Testis (tissue), 3 donors: ENCODE results near the gene GPC6. TPM values are rescaled to one million over a fixed set of nuclear protein-coding genes. Genes with fewer than 3 reads are reported as not detected.

ENCODE experiments used
- DNase-seq: peaks from one replicate; pipeline ENCODE4 v3.0.0-alpha.2; 2019
- H3K27ac ChIP-seq, 2 donors: fragments of 200-600 bp; sonication (generic); one replicate each; pipeline ENCODE4 v1.5.1; 2019
- H3K27me3 ChIP-seq: fragments of 200-600 bp; sonication (generic); one replicate; pipeline ENCODE4 v1.5.1; 2019
- H3K36me3 ChIP-seq: fragments of 200-600 bp; sonication (generic); one replicate; pipeline ENCODE4 v1.5.1; 2017; ENCODE audit warnings: low read depth; ENCODE audit errors: missing control alignments
- H3K4me1 ChIP-seq: fragments of 200-600 bp; sonication (generic); one replicate; pipeline ENCODE4 v1.5.1; 2019
- H3K4me3 ChIP-seq, 2 donors: fragments of 200-600 bp; sonication (generic); one replicate each; pipeline ENCODE4 v1.5.1; 2017 to 2019
- H3K9me3 ChIP-seq: fragments of 200-600 bp; sonication (generic); one replicate; pipeline ENCODE4 v1.5.1; 2017
- POLR2A ChIP-seq: fragments of 450-650 bp; IDR thresholded peaks from one replicate; pipeline ENCODE4 v1.6.1; 2017; ENCODE audit warnings: antibody characterized with exemption, mild to moderate bottlenecking, moderate library complexity
- WGBS, 2 donors: methylation state at CpG; one replicate each; pipeline ENCODE4 v1.1.5; 2018; 5-methylcytosine and 5-hydroxymethylcytosine counted together
- intact Hi-C: fragments of 100-400 bp; cut with DNase I; formaldehyde crosslinking; loops from one replicate; pipeline ENCODE4 v1.15.1; 2023; ENCODE audit warnings: low total_unique reads
- polyA plus RNA-seq: library from polyadenylated mRNA; stranded (reverse); fragments of 350-450 nt; fragmentation: Illumina TruSeq; extraction: RNeasy Lipid Tissue Mini Kit (QIAGEN cat#74804); gene quantifications from one replicate; pipeline ENCODE4 v1.2.3, GENCODE V29; 2014; ENCODE audit warnings: low read depth, low replicate concordance; ENCODE audit not compliant: insufficient read depth
- total RNA-seq, 2 donors: library from RNA; depleted of rRNA; stranded (reverse); fragments of >200 nt; gene quantifications; one replicate each; pipeline ENCODE4 v1.2.3, GENCODE V29; 2016
- TF ChIP-seq, protein P1 (sequence below), 3 experiments: fragments of 450-650 bp in 2 of 3; fragments of 200-600 bp in 1 of 3; sonication (generic) in 1 of 3; IDR thresholded peaks; one replicate each; pipeline ENCODE4 v1.5.1; 2016 to 2019; ENCODE audit warnings: antibody characterized with exemption in 3 of 3, mild to moderate bottlenecking in 2 of 3, moderate library complexity in 1 of 3

Gene GPC6
- total and polyA plus RNA-seq, 3 donors from 2014 or later: 2.2 to 6.9 (median 4.3) TPM

DNA sequence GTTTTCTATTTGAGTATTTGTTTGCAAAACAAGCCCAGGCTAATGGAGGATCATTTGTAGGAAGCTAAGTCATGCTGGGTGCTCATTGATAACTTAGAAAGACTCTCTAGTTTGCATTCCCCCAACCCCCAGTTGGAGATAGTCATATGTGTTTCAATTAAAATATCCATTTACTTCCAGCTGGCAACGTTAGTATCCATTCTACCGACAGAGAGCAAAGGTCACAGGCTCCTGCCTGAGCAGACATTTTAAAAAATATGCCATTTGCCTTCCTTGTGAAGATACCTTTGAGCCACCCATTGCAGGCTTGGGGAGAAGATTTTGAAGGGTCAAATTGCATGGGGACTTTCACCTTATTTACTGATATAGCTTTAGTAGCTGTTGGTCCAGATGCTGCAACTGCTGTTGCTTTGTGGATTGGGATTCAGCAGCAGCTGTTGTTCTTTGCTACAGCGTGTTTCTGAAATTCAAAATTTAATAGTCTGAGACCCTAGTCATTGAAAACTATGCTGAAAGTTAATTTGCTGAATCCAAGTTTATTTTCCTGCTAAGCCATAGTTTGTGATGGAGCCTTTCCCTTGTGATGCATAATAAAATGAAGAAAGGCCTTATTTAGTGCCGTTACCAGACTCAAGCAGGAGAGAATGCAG, 335.1 kb downstream of the GPC6 start:
- Histone ChIP-seq H3K4me3 (no peak overlapping the region), H3K27ac (no peak overlapping the region), H3K36me3 (no peaks in the 10 kb centered on the region), H3K4me1 (no peaks in the 10 kb centered on the region), H3K27me3 (no peaks in the 10 kb centered on the region), H3K9me3 (no peaks in the 10 kb centered on the region)
- intact Hi-C loops: no loop called here
- TF ChIP-seq POLR2A: no peak
- TF ChIP-seq, protein P1, sequence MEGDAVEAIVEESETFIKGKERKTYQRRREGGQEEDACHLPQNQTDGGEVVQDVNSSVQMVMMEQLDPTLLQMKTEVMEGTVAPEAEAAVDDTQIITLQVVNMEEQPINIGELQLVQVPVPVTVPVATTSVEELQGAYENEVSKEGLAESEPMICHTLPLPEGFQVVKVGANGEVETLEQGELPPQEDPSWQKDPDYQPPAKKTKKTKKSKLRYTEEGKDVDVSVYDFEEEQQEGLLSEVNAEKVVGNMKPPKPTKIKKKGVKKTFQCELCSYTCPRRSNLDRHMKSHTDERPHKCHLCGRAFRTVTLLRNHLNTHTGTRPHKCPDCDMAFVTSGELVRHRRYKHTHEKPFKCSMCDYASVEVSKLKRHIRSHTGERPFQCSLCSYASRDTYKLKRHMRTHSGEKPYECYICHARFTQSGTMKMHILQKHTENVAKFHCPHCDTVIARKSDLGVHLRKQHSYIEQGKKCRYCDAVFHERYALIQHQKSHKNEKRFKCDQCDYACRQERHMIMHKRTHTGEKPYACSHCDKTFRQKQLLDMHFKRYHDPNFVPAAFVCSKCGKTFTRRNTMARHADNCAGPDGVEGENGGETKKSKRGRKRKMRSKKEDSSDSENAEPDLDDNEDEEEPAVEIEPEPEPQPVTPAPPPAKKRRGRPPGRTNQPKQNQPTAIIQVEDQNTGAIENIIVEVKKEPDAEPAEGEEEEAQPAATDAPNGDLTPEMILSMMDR (IDR thresholded peaks at IDR 0.05): no peak
- WGBS, 2 donors: 58 to 65% methylated on average over 4 of the region's 4 CpGs
- DNase-seq: no peak

GRCh38 chr13:93562676-93563075, 336.1 kb downstream of the GPC6 start:
- H3K4me1 ChIP-seq: no peaks in the 10 kb centered on the region
- H3K27ac ChIP-seq: no peak overlapping the region
- H3K4me3 ChIP-seq: no peak overlapping the region
- H3K27me3 ChIP-seq: no peaks in the 10 kb centered on the region
- no peaks in the 10 kb centered on the region for H3K9me3 ChIP-seq
- no peak for DNase-seq
- TF ChIP-seq, protein P1 (IDR thresholded peaks at IDR 0.05): no peak
- TF ChIP-seq POLR2A: no peak
- intact Hi-C loops: no loop called here
- WGBS, 2 donors: 90 to 98% methylated on average over 1 of the region's 1 CpG
- no peaks in the 10 kb centered on the region for H3K36me3 ChIP-seq

GRCh38 chr13:93577105-93577504, 350.5 kb downstream of the GPC6 start:
- intact Hi-C loops: no loop called here

GRCh38 chr13:93589788-93590187, 363.2 kb downstream of the GPC6 start:
- intact Hi-C loops: no loop called here
- TF ChIP-seq, protein P1 (IDR thresholded peaks at IDR 0.05): no peak
- TF ChIP-seq POLR2A: no peak
- no peaks in the 10 kb centered on the region for H3K27me3 ChIP-seq
- H3K4me3 ChIP-seq: no peak overlapping the region
- no peaks in the 10 kb centered on the region for H3K36me3 ChIP-seq
- H3K27ac ChIP-seq: no peak overlapping the region
- no peaks in the 10 kb centered on the region for H3K4me1 ChIP-seq
- DNase-seq: no peak
- no peaks in the 10 kb centered on the region for H3K9me3 ChIP-seq

More at GRCh38 chr13:93577105-93577504, 350.5 kb downstream of the GPC6 start:
- Histone ChIP-seq H3K36me3 (no peaks in the 10 kb centered on the region), H3K27ac (no peak overlapping the region), H3K4me3 (no peak overlapping the region), H3K27me3 (no peaks in the 10 kb centered on the region), H3K4me1 (no peaks in the 10 kb centered on the region), H3K9me3 (no peaks in the 10 kb centered on the region)
- TF ChIP-seq POLR2A: no peak
- TF ChIP-seq, protein P1 (IDR thresholded peaks at IDR 0.05): no peak
- WGBS, 2 donors: 85 to 91% methylated on average over 2 of the region's 2 CpGs
- no peak for DNase-seq

GRCh38 chr13:93603043-93603442, 376.4 kb downstream of the GPC6 start:
- Histone ChIP-seq H3K36me3 (no peaks in the 10 kb centered on the region), H3K4me3 (no peak overlapping the region), H3K27ac (no peak overlapping the region), H3K27me3 (no peaks in the 10 kb centered on the region), H3K9me3 (no peaks in the 10 kb centered on the region), H3K4me1 (no peaks in the 10 kb centered on the region)
- TF ChIP-seq, protein P1 (IDR thresholded peaks at IDR 0.05): no peak
- TF ChIP-seq POLR2A: no peak
- DNase-seq: no peak
- 91 to 93% methylated on average over 2 of the region's 2 CpGs for WGBS, 2 donors
- intact Hi-C loops: no loop called here
